CD14-positive monocyte (primary cell): Measurements from ENCODE around the gene PDZK1. TPM values are rescaled to one million over a fixed set of nuclear protein-coding genes. Genes with fewer than 3 reads are reported as not detected.
"Not testable (repeated sequence)": the region's sequence is repeated elsewhere in the genome, so short reads cannot be mapped to it uniquely, and the experiment has no call there.

Source experiments
- DNase-seq, 3 donors: peaks; one replicate each; pipeline ENCODE4 v3.0.0-alpha.2; 2011 to 2022
- H2AFZ ChIP-seq: 2 replicates; pipeline ENCODE4 v1.6.0; 2012; ENCODE audit warnings: mild to moderate bottlenecking, low read depth, low read length, inconsistent platforms; ENCODE audit not compliant: insufficient read depth, poor library complexity, severe bottlenecking
- H3K27ac ChIP-seq, 2 donors: 1 replicate in 1 of 2; 2 replicates in 1 of 2; pipeline ENCODE4 v1.5.1; 2012 to 2013; ENCODE audit warnings: low read length in 2 of 2, control low read depth in 1 of 2, inconsistent platforms in 1 of 2, low read depth in 1 of 2, mild to moderate bottlenecking in 1 of 2
- H3K27me3 ChIP-seq, 2 donors: one replicate each; pipeline versions ENCODE4 v1.6.0 to v1.6.1; 2011 to 2013; ENCODE audit warnings: low read length in 2 of 2; ENCODE audit not compliant: control insufficient read depth in 2 of 2, insufficient read depth in 2 of 2
- H3K36me3 ChIP-seq, 2 donors: replicated peaks in 1 of 2; 1 replicate in 1 of 2; 2 replicates in 1 of 2; pipeline versions ENCODE4 v1.5.1 to v1.6.1; 2012 to 2013; ENCODE audit warnings: low read length in 2 of 2, control low read depth in 1 of 2, inconsistent platforms in 1 of 2, mild to moderate bottlenecking in 1 of 2; ENCODE audit not compliant: insufficient read depth in 2 of 2, control insufficient read depth in 1 of 2
- H3K4me1 ChIP-seq, 2 donors: 1 replicate in 1 of 2; 2 replicates in 1 of 2; pipeline versions ENCODE4 v1.5.1 to v1.6.1; 2012 to 2013; ENCODE audit warnings: low read length in 2 of 2, control low read depth in 1 of 2, inconsistent platforms in 1 of 2, mild to moderate bottlenecking in 1 of 2, moderate library complexity in 1 of 2; ENCODE audit not compliant: insufficient read depth in 2 of 2, control insufficient read depth in 1 of 2
- H3K4me2 ChIP-seq: replicated peaks from 2 replicates; pipeline ENCODE3; 2012; ENCODE audit warnings: low read length, moderate library complexity, mild to moderate bottlenecking; ENCODE audit not compliant: poor library complexity, severe bottlenecking; ENCODE audit errors: extremely low read depth
- H3K4me3 ChIP-seq, 3 experiments: fragments of 200-600 bp in 1 of 3; sonication (generic) in 1 of 3; replicated peaks in 1 of 3; 1 replicate in 2 of 3; 2 replicates in 1 of 3; pipeline ENCODE4 v1.5.1; 2011 to 2013; ENCODE audit warnings: low read length in 3 of 3, mild to moderate bottlenecking in 3 of 3, control low read depth in 2 of 3, low read depth in 2 of 3, inconsistent platforms in 1 of 3, moderate library complexity in 1 of 3
- H3K79me2 ChIP-seq: 2 replicates; pipeline ENCODE4 v1.6.0; 2012; ENCODE audit warnings: mild to moderate bottlenecking, control low read depth, inconsistent platforms, low read length, moderate library complexity; ENCODE audit not compliant: insufficient read depth
- H3K9ac ChIP-seq: 2 replicates; pipeline ENCODE4 v1.6.0; 2017; ENCODE audit warnings: low read length, mild to moderate bottlenecking; ENCODE audit not compliant: insufficient read depth, poor library complexity, severe bottlenecking
- H3K9me3 ChIP-seq, 2 donors: replicated peaks in 1 of 2; 1 replicate in 1 of 2; 2 replicates in 1 of 2; pipeline versions ENCODE4 v1.5.1 to v1.6.1; 2012 to 2013; ENCODE audit warnings: low read length in 2 of 2, control low read depth in 1 of 2; ENCODE audit not compliant: control insufficient read depth in 1 of 2, insufficient read depth in 1 of 2
- H4K20me1 ChIP-seq: 2 replicates; pipeline ENCODE4 v1.6.0; 2012; ENCODE audit warnings: mild to moderate bottlenecking, low read length, control low read depth, moderate library complexity; ENCODE audit not compliant: insufficient read depth
- H3K27ac Mint-ChIP-seq, 7 donors: one replicate each; pipeline ENCODE4 v1.8.0; 2020; ENCODE audit warnings: mild to moderate bottlenecking in 7 of 7, mixed read lengths in 7 of 7, moderate library complexity in 6 of 7, inconsistent platforms in 2 of 7
- H3K27me3 Mint-ChIP-seq, 3 donors: one replicate each; pipeline ENCODE4 v1.8.0; 2021 to 2022; ENCODE audit warnings: low read depth in 3 of 3, mild to moderate bottlenecking in 3 of 3, mixed read lengths in 3 of 3, moderate library complexity in 3 of 3, inconsistent platforms in 1 of 3
- H3K36me3 Mint-ChIP-seq, 2 donors: one replicate each; pipeline ENCODE4 v1.8.0; 2020; ENCODE audit warnings: mixed read lengths in 2 of 2, inconsistent platforms in 1 of 2, mild to moderate bottlenecking in 1 of 2
- H3K4me1 Mint-ChIP-seq: one replicate; pipeline ENCODE4 v1.8.0; 2020; ENCODE audit warnings: mild to moderate bottlenecking, mixed read lengths
- H3K4me3 Mint-ChIP-seq, 2 donors: one replicate each; pipeline ENCODE4 v1.8.0; 2020; ENCODE audit warnings: mild to moderate bottlenecking in 2 of 2, mixed read lengths in 2 of 2, moderate library complexity in 1 of 2
- H3K9me3 Mint-ChIP-seq, 7 donors: one replicate each; pipeline ENCODE4 v1.8.0; 2020 to 2022; ENCODE audit warnings: mixed read lengths in 7 of 7, mild to moderate bottlenecking in 6 of 7, moderate library complexity in 6 of 7, inconsistent platforms in 2 of 7
- WGBS: methylation state at CpG from one replicate; pipeline ENCODE4 v1.1.5; 2013; ENCODE audit warnings: missing lambda C conversion rate; ENCODE audit not compliant: insufficient coverage; 5-methylcytosine and 5-hydroxymethylcytosine counted together
- intact Hi-C, 2 donors: fragments of 100-400 bp; cut with micrococcal nuclease; formaldehyde crosslinking; loops; one replicate each; pipeline versions ENCODE4 v1.15.0 to v1.15.1; 2023
- polyA plus RNA-seq, 3 donors: library from polyadenylated mRNA; depleted of rRNA in 1 of 3; unstranded in 2 of 3; stranded (reverse) in 1 of 3; fragments of 300-500 nt in 2 of 3; fragments of >200 nt in 1 of 3; fragmentation: Illumina TruSeq in 2 of 3; gene quantifications; 1 replicate in 2 of 3; 2 replicates in 1 of 3; pipeline ENCODE4 v1.2.3, GENCODE V29; 2012 to 2021

Gene PDZK1
- polyA plus RNA-seq, 3 donors, result 0.04 TPM; not detected in 2

DNA sequence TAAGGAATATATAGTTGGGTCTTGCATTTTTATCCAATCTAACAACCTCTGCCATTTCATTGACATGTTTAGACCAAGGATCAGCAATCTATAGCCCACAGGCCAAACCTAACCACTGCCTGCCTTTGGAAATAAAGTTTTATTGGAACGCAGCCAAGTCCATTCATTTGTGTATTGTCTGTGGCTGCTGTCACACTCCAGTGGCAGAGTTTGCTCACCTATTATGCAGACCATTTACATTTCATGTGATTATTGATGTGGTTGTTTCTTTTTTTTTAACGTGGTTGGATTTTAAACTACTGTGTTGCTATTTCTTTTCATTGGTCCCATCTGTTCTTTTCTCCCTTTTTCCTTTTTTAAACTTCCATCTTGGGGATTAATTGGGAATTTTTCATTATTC, 44.7 kb downstream of the PDZK1 start:
- H4K20me1 ChIP-seq, H3K9me3 ChIP-seq, H3K4me1 ChIP-seq, H3K36me3 ChIP-seq, H3K27ac ChIP-seq, H3K27me3 ChIP-seq, H3K9ac ChIP-seq, H3K4me3 Mint-ChIP-seq, H3K79me2 ChIP-seq, H3K4me2 ChIP-seq, H3K27ac Mint-ChIP-seq, H3K4me1 Mint-ChIP-seq, H3K9me3 Mint-ChIP-seq, H3K27me3 Mint-ChIP-seq, intact Hi-C loops, H3K4me3 ChIP-seq, H2AFZ ChIP-seq, DNase-seq: not testable (repeated sequence)
- WGBS, result no CpG with 5 or more reads among the region's 2 CpGs
- H3K36me3 Mint-ChIP-seq, result peaks cover 8 to 10% of the 10 kb centered on the region in 2 donors

GRCh38 chr1:145656245-145656943, 50.8 kb downstream of the PDZK1 start:
- H3K36me3 ChIP-seq, H3K4me1 Mint-ChIP-seq, H3K27ac ChIP-seq, H4K20me1 ChIP-seq, H3K79me2 ChIP-seq, H3K4me3 Mint-ChIP-seq, H3K27ac Mint-ChIP-seq, DNase-seq, H3K9me3 Mint-ChIP-seq, H3K27me3 ChIP-seq, H3K27me3 Mint-ChIP-seq, intact Hi-C loops, H3K4me3 ChIP-seq, H3K9me3 ChIP-seq, H2AFZ ChIP-seq, H3K9ac ChIP-seq, H3K4me1 ChIP-seq, H3K4me2 ChIP-seq: not testable (repeated sequence)
- H3K36me3 Mint-ChIP-seq, result peaks cover 9 to 12% of the 10 kb centered on the region in 2 donors
- 60% methylated on average over 1 of the region's 7 CpGs for WGBS

DNA sequence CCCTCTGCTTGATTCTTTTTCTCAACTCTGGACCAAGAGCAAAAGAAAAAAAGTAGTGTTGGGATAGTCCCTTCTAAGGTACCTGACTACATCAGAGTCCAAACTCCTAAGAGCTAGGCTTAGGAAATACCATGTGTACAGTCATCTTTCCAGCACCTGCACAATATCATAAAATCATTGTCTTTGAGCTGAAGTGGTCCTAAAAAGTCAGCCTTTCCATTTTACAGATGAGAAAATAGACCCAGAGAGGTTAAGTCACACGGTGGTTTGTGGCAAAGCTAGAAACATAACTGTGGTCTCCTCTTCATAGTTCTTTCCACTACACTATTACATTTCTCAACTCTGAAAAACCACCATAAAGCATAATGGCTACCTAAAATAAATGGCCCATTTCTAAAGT, 63.2 kb downstream of the PDZK1 start:
- H3K4me1 Mint-ChIP-seq, intact Hi-C loops, H3K9me3 ChIP-seq, H3K4me3 Mint-ChIP-seq, H3K36me3 Mint-ChIP-seq, H3K9me3 Mint-ChIP-seq, H3K4me3 ChIP-seq, H3K27me3 Mint-ChIP-seq, H3K36me3 ChIP-seq, H3K9ac ChIP-seq, H3K27ac Mint-ChIP-seq, H3K27ac ChIP-seq, H3K4me1 ChIP-seq, H3K4me2 ChIP-seq, H4K20me1 ChIP-seq, H2AFZ ChIP-seq, DNase-seq, H3K79me2 ChIP-seq, H3K27me3 ChIP-seq: not testable (repeated sequence)
- WGBS, result no CpG with 5 or more reads among the region's 1 CpG

DNA sequence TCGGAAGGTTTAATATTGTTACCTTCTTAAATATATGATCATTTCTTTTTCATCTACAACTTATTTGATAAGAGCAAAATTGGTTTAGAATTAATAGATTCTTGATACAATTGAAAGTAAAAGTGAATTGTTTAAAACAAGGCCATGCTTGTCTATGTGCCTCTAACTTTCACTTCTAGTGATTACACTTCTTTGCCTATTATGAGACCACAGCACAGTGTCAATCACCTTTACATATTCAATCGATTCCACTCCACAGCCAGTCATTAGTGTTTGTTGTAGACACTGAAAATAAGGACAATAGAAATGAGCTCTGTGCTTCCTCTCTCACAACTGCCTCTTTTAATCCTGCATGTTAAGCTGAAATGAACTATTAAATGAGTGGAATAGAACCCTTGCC, 65.3 kb downstream of the PDZK1 start:
- H3K27ac ChIP-seq, H3K4me2 ChIP-seq, H2AFZ ChIP-seq, H3K27ac Mint-ChIP-seq, H3K4me1 ChIP-seq, intact Hi-C loops, H3K9me3 Mint-ChIP-seq, H3K9me3 ChIP-seq, H3K27me3 ChIP-seq, H3K36me3 ChIP-seq, H3K36me3 Mint-ChIP-seq, H3K27me3 Mint-ChIP-seq, H4K20me1 ChIP-seq, DNase-seq, H3K4me3 Mint-ChIP-seq, H3K4me3 ChIP-seq, H3K4me1 Mint-ChIP-seq, H3K79me2 ChIP-seq, H3K9ac ChIP-seq: not testable (repeated sequence)
- WGBS, result no CpG with 5 or more reads among the region's 2 CpGs
